Activated T-helper 2 cell treated with anti-CD3 and anti-CD28 coated beads, Interferon-gamma antibody, Interleukin-2, Interleukin-4, amounts not matched to agents 10 μg/mL and 5 μg/mL and 100 μg/mL, durations not matched to agents 14 hours and 24 hours and 36 hours (primary cell): ENCODE results near the gene CTBP2. TPM values are rescaled to one million over a fixed set of nuclear protein-coding genes. Genes with fewer than 3 reads are reported as not detected.
A peak's percentile ranks its signal among the peaks of the same experiment; 100 is the strongest.

Experiments used
- DNase-seq: peaks from one replicate; pipeline ENCODE4 v3.0.0; 2021; ENCODE audit warnings: low spot score
- H3K27ac Mint-ChIP-seq: one replicate; pipeline ENCODE4 v1.8.0; 2021; ENCODE audit warnings: mixed read lengths
- H3K27me3 Mint-ChIP-seq: one replicate; pipeline ENCODE4 v1.8.0; 2021; ENCODE audit warnings: low read depth, mixed read lengths
- H3K36me3 Mint-ChIP-seq: one replicate; pipeline ENCODE4 v1.8.0; 2021; ENCODE audit warnings: low read depth, mixed read lengths
- H3K4me1 Mint-ChIP-seq: one replicate; pipeline ENCODE4 v1.8.0; 2021; ENCODE audit warnings: low read depth, mixed read lengths
- H3K4me3 Mint-ChIP-seq: one replicate; pipeline ENCODE4 v1.8.0; 2021; ENCODE audit warnings: low read depth, mild to moderate bottlenecking, moderate library complexity, mixed read lengths
- H3K9me3 Mint-ChIP-seq: one replicate; pipeline ENCODE4 v1.8.0; 2021; ENCODE audit warnings: mixed read lengths
- intact Hi-C: fragments of 100-400 bp; cut with micrococcal nuclease; formaldehyde crosslinking; loops from one replicate; pipeline ENCODE4 v1.15.1; 2023
- total RNA-seq: library from RNA; stranded (reverse); gene quantifications from 2 replicates; pipeline ENCODE4 v1.2.3, GENCODE V29; 2022

Gene CTBP2
- total RNA-seq, 1 donor from 2014 or later = 0.48 TPM

GRCh38 chr10:125056161-125057132, 103.9 kb downstream of the CTBP2 start:
- Mint-ChIP-seq H3K27me3 (peaks cover 12% of the 10 kb centered on the region), H3K9me3 (no peaks in the 10 kb centered on the region), H3K27ac (no peak overlapping the region), H3K4me3 (no peak overlapping the region), H3K4me1 (peaks cover 3% of the 10 kb centered on the region), H3K36me3 (no peaks in the 10 kb centered on the region)
- intact Hi-C loops = loop anchor here (10.0 kb wide), 1 partner anchor 88 kb away; no protein-coding TSS in a partner anchor
- no peak for DNase-seq

GRCh38 chr10:125055446-125055845, 104.9 kb downstream of the CTBP2 start:
- intact Hi-C loops = loop anchor here (10.0 kb wide), 1 partner anchor 89 kb away; no protein-coding TSS in a partner anchor
- H3K27me3 Mint-ChIP-seq = peaks cover 13% of the 10 kb centered on the region
- no peak for DNase-seq
- H3K36me3 Mint-ChIP-seq = no peaks in the 10 kb centered on the region
- no peaks in the 10 kb centered on the region for H3K9me3 Mint-ChIP-seq
- no peak overlapping the region for H3K4me3 Mint-ChIP-seq
- peaks cover 3% of the 10 kb centered on the region for H3K4me1 Mint-ChIP-seq
- H3K27ac Mint-ChIP-seq = no peak overlapping the region

- H3K9me3 Mint-ChIP-seq = no peaks in the 10 kb centered on the region
- no peak overlapping the region for H3K27ac Mint-ChIP-seq
- peaks cover 3% of the 10 kb centered on the region for H3K4me1 Mint-ChIP-seq
- H3K27me3 Mint-ChIP-seq = peaks cover 16% of the 10 kb centered on the region
- H3K4me3 Mint-ChIP-seq = no peak overlapping the region
- DNase-seq = no peak
- intact Hi-C loops = loop anchor here (10.0 kb wide), 1 partner anchor 90 kb away; no protein-coding TSS in a partner anchor
- no peaks in the 10 kb centered on the region for H3K36me3 Mint-ChIP-seq
Measured at GRCh38 chr10:125054669-125055268, 105.6 kb downstream of the CTBP2 start.

GRCh38 chr10:125054216-125054615, 106.1 kb downstream of the CTBP2 start:
- Mint-ChIP-seq H3K4me1 (peaks cover 3% of the 10 kb centered on the region), H3K4me3 (no peak overlapping the region), H3K36me3 (no peaks in the 10 kb centered on the region), H3K27me3 (peaks cover 16% of the 10 kb centered on the region), H3K27ac (no peak overlapping the region), H3K9me3 (no peaks in the 10 kb centered on the region)
- DNase-seq = no peak
- intact Hi-C loops = loop anchor here (10.0 kb wide), 1 partner anchor 91 kb away; no protein-coding TSS in a partner anchor

GRCh38 chr10:125052146-125052545, 108.2 kb downstream of the CTBP2 start:
- H3K27ac Mint-ChIP-seq = no peak overlapping the region
- DNase-seq = no peak
- no peaks in the 10 kb centered on the region for H3K36me3 Mint-ChIP-seq
- intact Hi-C loops = loop anchor here (10.0 kb wide), 1 partner anchor 93 kb away; no protein-coding TSS in a partner anchor
- peaks cover 2% of the 10 kb centered on the region for H3K4me1 Mint-ChIP-seq
- H3K4me3 Mint-ChIP-seq = no peak overlapping the region
- H3K9me3 Mint-ChIP-seq = no peaks in the 10 kb centered on the region
- H3K27me3 Mint-ChIP-seq = peaks cover 11% of the 10 kb centered on the region

- no peak overlapping the region for H3K27ac Mint-ChIP-seq
- H3K36me3 Mint-ChIP-seq = no peaks in the 10 kb centered on the region
- peaks cover 12% of the 10 kb centered on the region for H3K27me3 Mint-ChIP-seq
- DNase-seq = no peak
- peaks cover 2% of the 10 kb centered on the region for H3K4me1 Mint-ChIP-seq
- no peak overlapping the region for H3K4me3 Mint-ChIP-seq
- no peaks in the 10 kb centered on the region for H3K9me3 Mint-ChIP-seq
- intact Hi-C loops = loop anchor here (10.0 kb wide), 1 partner anchor 94 kb away; no protein-coding TSS in a partner anchor
Measured at GRCh38 chr10:125050383-125050782, 110.0 kb downstream of the CTBP2 start.

- H3K27me3 Mint-ChIP-seq = peaks cover 8% of the 10 kb centered on the region
- H3K27ac Mint-ChIP-seq = no peak overlapping the region
- H3K9me3 Mint-ChIP-seq = no peaks in the 10 kb centered on the region
- no peaks in the 10 kb centered on the region for H3K36me3 Mint-ChIP-seq
- H3K4me3 Mint-ChIP-seq = no peak overlapping the region
- peaks cover 2% of the 10 kb centered on the region for H3K4me1 Mint-ChIP-seq
- intact Hi-C loops = loop anchor here (10.0 kb wide), 1 partner anchor 295 kb away; no protein-coding TSS in a partner anchor
- no peak for DNase-seq
Measured at GRCh38 chr10:125049216-125049881, 111.0 kb downstream of the CTBP2 start.

GRCh38 chr10:125048094-125048864, 112.1 kb downstream of the CTBP2 start:
- Mint-ChIP-seq H3K9me3 (no peaks in the 10 kb centered on the region), H3K4me3 (no peak overlapping the region), H3K4me1 (peaks cover 2% of the 10 kb centered on the region), H3K36me3 (no peaks in the 10 kb centered on the region), H3K27ac (no peak overlapping the region), H3K27me3 (peaks cover 6% of the 10 kb centered on the region)
- peak; percentile 37 for DNase-seq
- intact Hi-C loops = loop anchor here (10.0 kb wide), 1 partner anchor 297 kb away; no protein-coding TSS in a partner anchor

GRCh38 chr10:125043841-125044658, 116.3 kb downstream of the CTBP2 start:
- intact Hi-C loops = loop anchor here (10.0 kb wide), 1 partner anchor 301 kb away; no protein-coding TSS in a partner anchor
- Mint-ChIP-seq H3K36me3 (no peaks in the 10 kb centered on the region), H3K27me3 (peaks cover 2% of the 10 kb centered on the region)

GRCh38 chr10:125041856-125042506, 118.4 kb downstream of the CTBP2 start:
- Mint-ChIP-seq H3K9me3 (no peaks in the 10 kb centered on the region), H3K4me1 (no peaks in the 10 kb centered on the region), H3K27me3 (no peaks in the 10 kb centered on the region), H3K36me3 (no peaks in the 10 kb centered on the region), H3K27ac (no peak overlapping the region), H3K4me3 (no peak overlapping the region)
- intact Hi-C loops = loop anchor here (10.0 kb wide), 1 partner anchor 303 kb away; no protein-coding TSS in a partner anchor
- DNase-seq = no peak

More at GRCh38 chr10:125043841-125044658, 116.3 kb downstream of the CTBP2 start:
- no peaks in the 10 kb centered on the region for H3K9me3 Mint-ChIP-seq
- H3K4me1 Mint-ChIP-seq = peaks cover 2% of the 10 kb centered on the region
- H3K4me3 Mint-ChIP-seq = no peak overlapping the region
- no peak overlapping the region for H3K27ac Mint-ChIP-seq
- DNase-seq = no peak

GRCh38 chr10:125039354-125039769, 121.0 kb downstream of the CTBP2 start:
- Mint-ChIP-seq H3K36me3 (no peaks in the 10 kb centered on the region), H3K4me3 (no peak overlapping the region), H3K27me3 (no peaks in the 10 kb centered on the region), H3K4me1 (no peaks in the 10 kb centered on the region), H3K27ac (no peak overlapping the region), H3K9me3 (no peaks in the 10 kb centered on the region)
- intact Hi-C loops = no loop called here
- no peak for DNase-seq
